GM18511 (cell line): Measurements from ENCODE around the gene C19orf25.
"Not testable (repeated sequence)": the region's sequence is repeated elsewhere in the genome, so short reads cannot be mapped to it uniquely, and the experiment has no call there.

Experiments
- ATAC-seq: cut with Tn5 transposase; IDR thresholded peaks from one replicate; pipeline ENCODE4 v1.9.1; 2021; ENCODE audit warnings: mild to moderate bottlenecking, moderate library complexity; ENCODE audit not compliant: unreplicated experiment

C19orf25 gene

GRCh38 chr19:1512671-1513498, 33.9 kb upstream of the C19orf25 start, which contains the start of gene ADAMTSL5:
ADAMTSL5 (minus strand) TSS chr19:1513019; CDS start chr19:1510943, 2,076 bp downstream.
- ATAC-seq, result no peak

- ATAC-seq, result no peak
Observed at GRCh38 chr19:1511318-1512317, 32.6 kb upstream of the C19orf25 start.

- ATAC-seq, result no peak
Observed at GRCh38 chr19:1510807-1511206, 31.8 kb upstream of the C19orf25 start.

GRCh38 chr19:1510442-1510806, 31.4 kb upstream of the C19orf25 start:
- no peak for ATAC-seq

GRCh38 chr19:1509602-1510441, 30.8 kb upstream of the C19orf25 start:
- ATAC-seq, result no peak

- no peak for ATAC-seq
Observed at GRCh38 chr19:1508507-1508856, 29.5 kb upstream of the C19orf25 start.

GRCh38 chr19:1507763-1508506, 28.9 kb upstream of the C19orf25 start:
- no peak for ATAC-seq

GRCh38 chr19:1507192-1507660, 28.2 kb upstream of the C19orf25 start:
- no peak for ATAC-seq

- ATAC-seq, result no peak
Observed at GRCh38 chr19:1505991-1506881, 27.2 kb upstream of the C19orf25 start.

- ATAC-seq, result no peak
Observed at GRCh38 chr19:1505012-1505411, 26.0 kb upstream of the C19orf25 start.

GRCh38 chr19:1503925-1504773, 25.1 kb upstream of the C19orf25 start:
- no peak for ATAC-seq

GRCh38 chr19:1503089-1503924, 24.3 kb upstream of the C19orf25 start:
- no peak for ATAC-seq

- no peak for ATAC-seq
Observed at GRCh38 chr19:1502433-1503088, 23.5 kb upstream of the C19orf25 start.

GRCh38 chr19:1501200-1501595, 22.2 kb upstream of the C19orf25 start:
- no peak for ATAC-seq

GRCh38 chr19:1499231-1499630, 20.2 kb upstream of the C19orf25 start:
- ATAC-seq, result not testable (repeated sequence)

- ATAC-seq, result no peak
Observed at GRCh38 chr19:1497578-1498235, 18.7 kb upstream of the C19orf25 start.
